Measurements from ENCODE around the gene CES3.

The CES3 gene

GRCh38 chr16:66946974-66947301 lies 14.1 kb upstream of the CES3 start:
- TF ChIP-seq Cebpa-rat (IDR thresholded peaks at IDR 0.05), result no peak
- peaks cover 0 to 58% (median 12%) of the 10 kb centered on the region in 11 experiments; a peak in 15 of 22 replicates for H4K20me1 ChIP-seq
- peaks cover 0 to 7% (median 3%) of the 10 kb centered on the region in 11 experiments; a peak in 8 of 22 replicates for H3K9me3 ChIP-seq (replicated peaks in 1 of 11)
- no peak overlapping the region for H3K4me3 ChIP-seq
- peaks cover 21 to 26% (median 22%) of the 10 kb centered on the region in 11 experiments for H3K36me3 ChIP-seq
- H3K9ac ChIP-seq, result no peak overlapping the region
- H3K27me3 ChIP-seq, result peaks cover 42 to 51% (median 48%) of the 10 kb centered on the region in 11 experiments
- H3K27ac ChIP-seq, result no peak overlapping the region
- no peak overlapping the region; a peak in 1 of 22 replicates for H3K4me2 ChIP-seq
- peaks cover 10 to 19% (median 18%) of the 10 kb centered on the region in 10 experiments; a peak in 18 of 20 replicates for H3K4me1 ChIP-seq

- H3K9ac ChIP-seq, result peak overlapping the region in 8 of 11 experiments; percentile 23 to 70 (median 54); a peak in 13 of 22 replicates
- H3K4me3 ChIP-seq, result peak overlapping the region; percentile 47 to 69 (median 56)
- peaks cover 0 to 7% (median 3%) of the 10 kb centered on the region in 11 experiments; a peak in 8 of 22 replicates for H3K9me3 ChIP-seq (replicated peaks in 1 of 11)
- H4K20me1 ChIP-seq, result peaks cover 0 to 52% (median 12%) of the 10 kb centered on the region in 11 experiments; a peak in 13 of 22 replicates
- peaks cover 16 to 21% (median 17%) of the 10 kb centered on the region in 11 experiments for H3K36me3 ChIP-seq
- H3K27me3 ChIP-seq, result peaks cover 42 to 56% (median 53%) of the 10 kb centered on the region in 11 experiments
- H3K4me1 ChIP-seq, result peaks cover 10 to 19% (median 18%) of the 10 kb centered on the region in 10 experiments; a peak in 18 of 20 replicates
- H3K4me2 ChIP-seq, result peak overlapping the region; percentile 71 to 99 (median 94)
- H3K27ac ChIP-seq, result no peak overlapping the region
- TF ChIP-seq Cebpa-rat (IDR thresholded peaks at IDR 0.05), result 0 out of 22 replicates have a peak, but pooled peaks of 1 of the 11 experiments have one; percentile 12
Observed at GRCh38 chr16:66947302-66948065, 13.6 kb upstream of the CES3 start.

- H3K4me2 ChIP-seq, result peak overlapping the region; percentile 71 to 99 (median 94)
- peaks cover 42 to 64% (median 59%) of the 10 kb centered on the region in 11 experiments for H3K27me3 ChIP-seq
- peaks cover 0 to 7% (median 3%) of the 10 kb centered on the region in 11 experiments; a peak in 8 of 22 replicates for H3K9me3 ChIP-seq (replicated peaks in 1 of 11)
- peaks cover 10 to 19% (median 18%) of the 10 kb centered on the region in 10 experiments; a peak in 18 of 20 replicates for H3K4me1 ChIP-seq
- peaks cover 8 to 13% (median 9%) of the 10 kb centered on the region in 11 experiments for H3K36me3 ChIP-seq
- TF ChIP-seq Cebpa-rat (IDR thresholded peaks at IDR 0.05), result no peak
- peaks cover 0 to 44% (median 12%) of the 10 kb centered on the region in 11 experiments; a peak in 13 of 22 replicates for H4K20me1 ChIP-seq
- peak overlapping the region; percentile 47 to 69 (median 56) for H3K4me3 ChIP-seq
- no peak overlapping the region for H3K27ac ChIP-seq
- H3K9ac ChIP-seq, result peak overlapping the region in 10 of 11 experiments; percentile 23 to 70 (median 50); a peak in 16 of 22 replicates
Observed at GRCh38 chr16:66948134-66948836, 12.8 kb upstream of the CES3 start.

GRCh38 chr16:66948837-66949225 lies 12.2 kb upstream of the CES3 start:
- H3K4me2 ChIP-seq, result peak overlapping the region; percentile 71 to 99 (median 94)
- H3K9me3 ChIP-seq (replicated peaks in 1 of 11), result peaks cover 0 to 7% (median 3%) of the 10 kb centered on the region in 11 experiments; a peak in 8 of 22 replicates
- H4K20me1 ChIP-seq, result peaks cover 0 to 39% (median 12%) of the 10 kb centered on the region in 11 experiments; a peak in 13 of 22 replicates
- H3K36me3 ChIP-seq, result peaks cover 2 to 7% (median 3%) of the 10 kb centered on the region in 11 experiments; a peak in 21 of 22 replicates
- H3K27me3 ChIP-seq, result peaks cover 42 to 66% (median 59%) of the 10 kb centered on the region in 11 experiments
- H3K27ac ChIP-seq, result no peak overlapping the region
- H3K4me1 ChIP-seq, result peaks cover 10 to 19% (median 18%) of the 10 kb centered on the region in 10 experiments; a peak in 18 of 20 replicates
- peak overlapping the region; percentile 47 to 69 (median 56); a peak in 17 of 20 replicates for H3K4me3 ChIP-seq
- peak overlapping the region in 7 of 11 experiments; percentile 47 to 70 (median 50); a peak in 8 of 22 replicates for H3K9ac ChIP-seq
- TF ChIP-seq Cebpa-rat (IDR thresholded peaks at IDR 0.05), result no peak

GRCh38 chr16:66949472-66949871 lies 11.6 kb upstream of the CES3 start:
- peaks cover 0 to 38% (median 12%) of the 10 kb centered on the region in 11 experiments; a peak in 12 of 22 replicates for H4K20me1 ChIP-seq
- H3K9me3 ChIP-seq (replicated peaks in 1 of 11), result peaks cover 0 to 7% (median 3%) of the 10 kb centered on the region in 11 experiments; a peak in 8 of 22 replicates
- no peak for TF ChIP-seq Cebpa-rat (IDR thresholded peaks at IDR 0.05)
- H3K36me3 ChIP-seq, result peaks cover 0 to under 1% (median 0%) of the 10 kb centered on the region in 11 experiments; a peak in 1 of 22 replicates
- H3K4me2 ChIP-seq, result no peak overlapping the region
- H3K27ac ChIP-seq, result no peak overlapping the region
- H3K27me3 ChIP-seq, result peaks cover 42 to 66% (median 59%) of the 10 kb centered on the region in 11 experiments
- no peak overlapping the region for H3K9ac ChIP-seq
- no peak overlapping the region for H3K4me3 ChIP-seq
- peaks cover 10 to 19% (median 18%) of the 10 kb centered on the region in 10 experiments; a peak in 18 of 20 replicates for H3K4me1 ChIP-seq

- Histone ChIP-seq H4K20me1 (peaks cover 0 to 33% (median 12%) of the 10 kb centered on the region in 11 experiments; a peak in 12 of 22 replicates), H3K27ac (no peak overlapping the region), H3K9ac (no peak overlapping the region), H3K27me3 (peaks cover 42 to 66% (median 59%) of the 10 kb centered on the region in 11 experiments), H3K36me3 (no peaks in the 10 kb centered on the region), H3K4me3 (no peak overlapping the region), H3K4me2 (no peak overlapping the region), H3K9me3 (replicated peaks in 1 of 11) (peaks cover 0 to 7% (median 3%) of the 10 kb centered on the region in 11 experiments; a peak in 8 of 22 replicates), H3K4me1 (peaks cover 10 to 19% (median 18%) of the 10 kb centered on the region in 10 experiments; a peak in 18 of 20 replicates)
- no peak for TF ChIP-seq Cebpa-rat (IDR thresholded peaks at IDR 0.05)
Observed at GRCh38 chr16:66950437-66950836, 10.6 kb upstream of the CES3 start.

- peaks cover 0 to 7% (median 3%) of the 10 kb centered on the region in 11 experiments; a peak in 8 of 22 replicates for H3K9me3 ChIP-seq (replicated peaks in 1 of 11)
- H3K9ac ChIP-seq, result no peak overlapping the region
- H3K27ac ChIP-seq, result no peak overlapping the region
- H4K20me1 ChIP-seq, result peaks cover 0 to 26% (median 12%) of the 10 kb centered on the region in 11 experiments; a peak in 12 of 22 replicates
- H3K4me3 ChIP-seq, result no peak overlapping the region
- H3K4me2 ChIP-seq, result no peak overlapping the region
- H3K36me3 ChIP-seq, result no peaks in the 10 kb centered on the region
- peaks cover 10 to 19% (median 18%) of the 10 kb centered on the region in 10 experiments; a peak in 18 of 20 replicates for H3K4me1 ChIP-seq
- TF ChIP-seq Cebpa-rat (IDR thresholded peaks at IDR 0.05), result no peak
- H3K27me3 ChIP-seq, result peaks cover 42 to 66% (median 59%) of the 10 kb centered on the region in 11 experiments
Observed at GRCh38 chr16:66950971-66951790, 9.9 kb upstream of the CES3 start.
